OCI-LY3 (cell line): ENCODE measurements around the gene SLC6A6.

Source experiments
- CTCF ChIP-seq: fragments of 200-600, 300-600 bp; sonication (generic); IDR thresholded peaks from 2 replicates; pipeline ENCODE4 v1.5.1; 2014; ENCODE audit warnings: antibody characterized with exemption, low read length, low read depth
- EZH2phosphoT487 ChIP-seq: fragments of 200-600 bp; shearing (Covaris generic); IDR thresholded peaks from 2 replicates; pipeline ENCODE4 v1.6.1; 2018; ENCODE audit warnings: antibody characterized with exemption, mixed run types, low read depth

DNA sequence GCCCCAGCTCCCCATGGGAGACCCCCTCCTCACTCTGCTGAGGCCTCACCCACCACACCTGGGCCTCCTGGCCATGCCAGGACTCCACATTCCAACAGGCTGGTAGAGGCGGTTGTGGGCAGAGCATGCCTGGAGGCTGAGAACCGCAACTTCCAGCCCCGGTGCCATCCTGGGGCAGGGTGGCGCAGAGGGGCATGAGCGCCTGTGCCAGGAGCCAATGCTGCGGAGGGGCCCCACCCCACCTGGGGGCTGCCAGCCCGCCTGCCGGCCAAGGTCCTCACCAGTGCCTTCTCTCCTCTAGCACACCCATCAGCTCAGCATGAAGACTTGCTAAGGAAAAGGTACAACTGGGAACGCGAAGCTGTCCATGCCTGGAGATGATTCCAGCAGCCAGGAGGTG lies 34.3 kb upstream of the SLC6A6 start:
- TF ChIP-seq CTCF (no peak), EZH2phosphoT487 (no peak)
